Keratinocyte (primary cell): ENCODE data around the gene DDX46. TPM values are rescaled to one million over a fixed set of nuclear protein-coding genes. Genes with fewer than 3 reads are reported as not detected.

Source experiments
- DNase-seq: peaks from one replicate; pipeline ENCODE4 v3.0.0-alpha.2; 2011; ENCODE audit warnings: low read depth, missing footprints, low spot score
- FAIRE-seq: peaks from 2 replicates; lab custom pipeline; 2011; peaks lifted over from hg19 to GRCh38; lab: Jason Lieb, UNC
- H2AFZ ChIP-seq: 2 replicates; pipeline ENCODE4 v1.6.0; 2012; ENCODE audit warnings: low read length, control low read depth, inconsistent platforms; ENCODE audit not compliant: control insufficient read depth
- H3K27ac ChIP-seq: 2 replicates; pipeline ENCODE4 v1.5.1; 2011; ENCODE audit warnings: low read length; ENCODE audit not compliant: control insufficient read depth, insufficient read depth
- H3K27me3 ChIP-seq: 3 replicates; pipeline ENCODE4 v1.6.0; 2011; ENCODE audit warnings: low read length; ENCODE audit not compliant: control insufficient read depth, insufficient read depth; ENCODE audit errors: extremely low read depth
- H3K36me3 ChIP-seq, 2 experiments: 2 replicates in 1 of 2; 3 replicates in 1 of 2; pipeline ENCODE4 v1.5.1; 2011; ENCODE audit warnings: low read length in 2 of 2, mild to moderate bottlenecking in 1 of 2; ENCODE audit not compliant: control insufficient read depth in 2 of 2, insufficient read depth in 2 of 2; ENCODE audit errors: extremely low read depth in 1 of 2
- H3K4me1 ChIP-seq: 3 replicates; pipeline ENCODE4 v1.5.1; 2011; ENCODE audit warnings: low read length; ENCODE audit not compliant: control insufficient read depth, insufficient read depth; ENCODE audit errors: extremely low read depth
- H3K4me2 ChIP-seq: 3 replicates; pipeline ENCODE4 v1.6.0; 2011; ENCODE audit warnings: low read depth, low read length; ENCODE audit not compliant: control insufficient read depth, insufficient read depth; ENCODE audit errors: extremely low read depth
- H3K4me3 ChIP-seq, 3 experiments: fragments of 200-600 bp in 1 of 3; sonication (generic) in 1 of 3; 2 replicates in 2 of 3; 3 replicates in 1 of 3; pipeline ENCODE4 v1.5.1; 2011 to 2016; ENCODE audit warnings: low read length in 3 of 3, mild to moderate bottlenecking in 3 of 3, control low read depth in 2 of 3, inconsistent platforms in 1 of 3, low read depth in 1 of 3, mixed read lengths in 1 of 3, mixed run types in 1 of 3, moderate library complexity in 1 of 3; ENCODE audit not compliant: control insufficient read depth in 2 of 3, insufficient read depth in 2 of 3; ENCODE audit errors: extremely low read depth in 1 of 3
- H3K79me2 ChIP-seq: 2 replicates; pipeline ENCODE4 v1.6.0; 2012; ENCODE audit warnings: low read length; ENCODE audit not compliant: control insufficient read depth, insufficient read depth
- H3K9ac ChIP-seq: 3 replicates; pipeline ENCODE4 v1.6.0; 2011; ENCODE audit warnings: low read length; ENCODE audit not compliant: control insufficient read depth, insufficient read depth; ENCODE audit errors: extremely low read depth
- H3K9me1 ChIP-seq: 3 replicates; pipeline ENCODE4 v1.6.0; 2011; ENCODE audit warnings: low read length; ENCODE audit not compliant: control insufficient read depth, insufficient read depth; ENCODE audit errors: extremely low read depth
- H3K9me3 ChIP-seq: 2 replicates; pipeline ENCODE4 v1.5.1; 2012; ENCODE audit warnings: low read depth, low read length; ENCODE audit not compliant: control insufficient read depth
- H4K20me1 ChIP-seq: 3 replicates; pipeline ENCODE4 v1.6.0; 2011; ENCODE audit warnings: low read length; ENCODE audit not compliant: control insufficient read depth, insufficient read depth; ENCODE audit errors: extremely low read depth
- CTCF ChIP-seq, 3 experiments: IDR thresholded peaks in 1 of 3; conservative IDR thresholded peaks in 1 of 3; optimal IDR thresholded peaks in 1 of 3; 2 replicates in 2 of 3; 3 replicates in 1 of 3; pipeline versions ENCODE3 to v1.5.1; 2011; ENCODE audit warnings: low read length in 3 of 3, mild to moderate bottlenecking in 3 of 3, moderate library complexity in 2 of 3, control low read depth in 1 of 3, inconsistent platforms in 1 of 3; ENCODE audit not compliant: insufficient read depth in 2 of 3; ENCODE audit errors: extremely low read depth in 1 of 3
- EZH2 ChIP-seq: IDR thresholded peaks from one replicate; pipeline ENCODE4 v1.6.1; 2012; ENCODE audit warnings: inconsistent platforms, mild to moderate bottlenecking, low read length, moderate library complexity
- dilution Hi-C: fragments of 300-500 bp; cut with MboI; formaldehyde crosslinking; loops from one replicate; pipeline ENCODE4 v1.7.0; 2020; ENCODE audit warnings: low sequenced_read_pairs; ENCODE audit not compliant: extremely low pct_ligation_motif_present
- polyA plus RNA-seq, 5 experiments: library from polyadenylated mRNA; depleted of rRNA in 3 of 5; stranded (reverse) in 3 of 5; stranded (forward) in 1 of 5; unstranded in 1 of 5; fragments of >200 nt; gene quantifications; 1 replicate in 1 of 5; 2 replicates in 3 of 5; 3 replicates in 1 of 5; pipeline versions ENCODE4 v1.2.1 to v1.2.3, GENCODE V29; 2011 to 2012; ENCODE audit warnings: missing spikeins in 2 of 5, low read depth in 1 of 5, low replicate concordance in 1 of 5

Gene DDX46
- polyA plus RNA-seq, 1 donor (not counting 4 experiments of a cell fraction or from before 2014, with no cell fraction given) = 39.0 TPM

- dilution Hi-C loops = no loop called here
- no peak overlapping the region for H3K27ac ChIP-seq
- H3K79me2 ChIP-seq = no peaks in the 10 kb centered on the region
- peaks cover 9 to 16% of the 10 kb centered on the region in 2 experiments for H3K36me3 ChIP-seq
- H3K9me1 ChIP-seq = no peaks in the 10 kb centered on the region
- FAIRE-seq (no peak), DNase-seq (no peak)
- no peak overlapping the region for H2AFZ ChIP-seq
- no peaks in the 10 kb centered on the region for H3K4me1 ChIP-seq
- H3K4me3 ChIP-seq = no peak overlapping the region
- no peaks in the 10 kb centered on the region for H4K20me1 ChIP-seq
- no peaks in the 10 kb centered on the region for H3K9me3 ChIP-seq
- no peak overlapping the region for H3K9ac ChIP-seq
- TF ChIP-seq EZH2 (no peak), CTCF (optimal IDR thresholded peaks at IDR 0.05 in 1 of 3, IDR thresholded peaks at IDR 0.05 in 1 of 3, conservative IDR thresholded peaks at IDR 0.05 in 1 of 3; ENCODE audit: extremely low read depth in 1 of 3, insufficient read depth in 2 of 3, low read length in 3 of 3) (no peak)
- no peak overlapping the region for H3K4me2 ChIP-seq
- H3K27me3 ChIP-seq = no peaks in the 10 kb centered on the region
Observed at GRCh38 chr5:134777366-134777765, 18.8 kb downstream of the DDX46 start.

GRCh38 chr5:134784241-134784920 is 25.8 kb downstream of the DDX46 start:
- no peaks in the 10 kb centered on the region for H3K9me3 ChIP-seq
- H3K27me3 ChIP-seq = no peaks in the 10 kb centered on the region
- H3K36me3 ChIP-seq = peaks cover 7 to 16% of the 10 kb centered on the region in 2 experiments
- no peaks in the 10 kb centered on the region for H4K20me1 ChIP-seq
- FAIRE-seq = no peak
- TF ChIP-seq EZH2 = no peak
- TF ChIP-seq CTCF (optimal IDR thresholded peaks at IDR 0.05 in 1 of 3, IDR thresholded peaks at IDR 0.05 in 1 of 3, conservative IDR thresholded peaks at IDR 0.05 in 1 of 3; ENCODE audit: extremely low read depth in 1 of 3, insufficient read depth in 2 of 3, low read length in 3 of 3) = peak in 1 of 3 experiments; percentile 16
- H3K27ac ChIP-seq = no peak overlapping the region
- no peak overlapping the region for H3K4me3 ChIP-seq
- H2AFZ ChIP-seq = no peak overlapping the region
- no peak overlapping the region for H3K9ac ChIP-seq
- H3K4me1 ChIP-seq = peaks cover 6% of the 10 kb centered on the region
- H3K9me1 ChIP-seq = no peaks in the 10 kb centered on the region
- dilution Hi-C loops = no loop called here
- H3K79me2 ChIP-seq = no peaks in the 10 kb centered on the region
- H3K4me2 ChIP-seq = no peak overlapping the region
- no peak for DNase-seq
